Breast epithelium (tissue), 3 donors: ENCODE measurements around the gene DHDH.

ENCODE experiments used
- CTCF ChIP-seq, 3 donors: fragments of 450-650 bp; IDR thresholded peaks; one replicate each; pipeline ENCODE4 v1.5.1; 2016 to 2017; ENCODE audit warnings: antibody characterized with exemption in 3 of 3, mild to moderate bottlenecking in 3 of 3, moderate library complexity in 3 of 3
- POLR2A ChIP-seq: fragments of 450-650 bp; IDR thresholded peaks from one replicate; pipeline ENCODE4 v1.6.1; 2016; ENCODE audit warnings: antibody characterized with exemption, mild to moderate bottlenecking, moderate library complexity

GRCh38 chr19:48964205-48965039, 30.9 kb downstream of the DHDH start:
- no peak for TF ChIP-seq CTCF (IDR thresholded peaks at IDR 0.05)
- no peak for TF ChIP-seq POLR2A
